Uterus (tissue), 4 donors: ENCODE data around the gene AHCYL1. TPM values are rescaled to one million over a fixed set of nuclear protein-coding genes. Genes with fewer than 3 reads are reported as not detected.
A peak's percentile ranks its signal among the peaks of the same experiment; 100 is the strongest.

Experiments used
- DNase-seq, 2 donors: peaks; one replicate each; pipeline ENCODE4 v3.0.0-alpha.2; 2019 to 2020
- H3K27ac ChIP-seq, 2 donors: fragments of 200-600 bp; sonication (generic); 1 replicate in 1 of 2; 2 replicates in 1 of 2; pipeline ENCODE4 v1.5.1; 2016 to 2018
- H3K27me3 ChIP-seq, 2 donors: fragments of 200-600 bp; sonication (generic); one replicate each; pipeline ENCODE4 v1.5.1; 2018 to 2019; ENCODE audit warnings: control low read depth in 1 of 2
- H3K36me3 ChIP-seq, 2 donors: fragments of 200-600 bp; sonication (generic); one replicate each; pipeline ENCODE4 v1.5.1; 2019; ENCODE audit warnings: control low read depth in 1 of 2
- H3K4me1 ChIP-seq, 2 donors: fragments of 200-600 bp; sonication (generic); one replicate each; pipeline ENCODE4 v1.5.1; 2018 to 2019; ENCODE audit warnings: control low read depth in 1 of 2
- H3K4me3 ChIP-seq, 2 donors: fragments of 200-600 bp; sonication (generic); 1 replicate in 1 of 2; 2 replicates in 1 of 2; pipeline ENCODE4 v1.5.1; 2018 to 2019; ENCODE audit warnings: mild to moderate bottlenecking in 1 of 2
- H3K9me3 ChIP-seq, 2 donors: fragments of 200-600 bp; sonication (generic); one replicate each; pipeline ENCODE4 v1.5.1; 2019; ENCODE audit warnings: control low read depth in 1 of 2
- POLR2A ChIP-seq, 2 donors: fragments of 450-650 bp; IDR thresholded peaks; one replicate each; pipeline ENCODE4 v1.6.1; 2016; ENCODE audit warnings: antibody characterized with exemption in 2 of 2, mild to moderate bottlenecking in 1 of 2, moderate library complexity in 1 of 2
- intact Hi-C: fragments of 100-400 bp; cut with DNase I; formaldehyde crosslinking; loops from one replicate; pipeline ENCODE4 v1.15.1; 2023; ENCODE audit warnings: low total_unique reads
- total RNA-seq, 4 donors: library from RNA; depleted of rRNA in 3 of 4; stranded (reverse); fragments of >200 nt in 3 of 4; gene quantifications; one replicate each; pipeline versions ENCODE4 v1.1.0 to v1.2.4, GENCODE V29; 2014 to 2023
- TF ChIP-seq, protein P1 (sequence below), 4 experiments: fragments of 200-600 bp in 2 of 4; fragments of 450-650 bp in 2 of 4; sonication (generic) in 2 of 4; IDR thresholded peaks; one replicate each; pipeline ENCODE4 v1.5.1; 2016 to 2019; ENCODE audit warnings: antibody characterized with exemption in 4 of 4, mild to moderate bottlenecking in 2 of 4, moderate library complexity in 1 of 4
- donor health status: DM: yes; HTN: yes; CAD: no.

AHCYL1 gene
- total RNA-seq, 4 donors from 2014 or later: 51.2 to 183 (median 70.2) TPM

DNA sequence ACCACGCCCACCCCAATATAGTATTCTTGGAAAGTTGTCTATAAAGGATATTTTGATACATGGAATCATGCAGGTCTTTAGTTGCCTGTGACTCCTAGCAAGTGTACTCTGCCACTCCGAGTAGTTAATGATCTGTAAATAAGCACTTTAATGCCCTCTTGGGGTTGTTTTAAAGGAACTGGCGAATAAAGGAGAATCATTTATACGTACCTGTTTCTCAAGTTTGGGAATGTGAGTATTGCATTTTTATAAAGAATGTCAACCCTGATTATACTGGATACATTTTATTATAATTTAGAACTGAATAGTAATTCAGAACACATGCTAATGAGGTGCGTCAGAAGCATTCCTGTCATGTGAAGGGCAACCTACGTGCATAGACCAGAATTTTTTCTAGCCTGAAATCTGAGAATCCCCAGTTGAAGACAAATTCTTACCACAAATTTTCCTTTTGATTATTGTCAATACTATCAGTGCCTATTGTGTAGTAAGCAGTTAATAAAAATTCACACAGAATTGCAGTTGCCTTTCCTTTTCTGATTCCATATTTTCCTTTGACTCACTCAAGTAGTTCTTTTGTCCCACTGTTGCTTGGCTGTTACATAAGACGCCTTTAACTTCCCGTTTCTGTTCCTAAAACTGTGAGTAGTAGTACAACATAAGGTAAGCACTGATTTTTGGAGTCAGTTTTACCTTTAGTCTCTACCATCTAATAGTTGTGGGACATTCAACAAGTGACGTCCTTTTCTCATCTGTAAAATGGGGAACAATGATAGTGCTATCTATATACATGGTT, 5.1 kb downstream of the AHCYL1 start:
- DNase-seq: no peak
- Histone ChIP-seq H3K36me3 (no peaks in the 10 kb centered on the region), H3K4me3 (no peak overlapping the region), H3K27ac (no peak overlapping the region), H3K9me3 (no peaks in the 10 kb centered on the region), H3K27me3 (no peaks in the 10 kb centered on the region), H3K4me1 (no peaks in the 10 kb centered on the region)
- intact Hi-C loops: loop anchor here (10.0 kb wide), 1 partner anchor 335 kb away; the partner anchor contains the start of gene GSTM4
- TF ChIP-seq POLR2A (IDR thresholded peaks at IDR 0.05): no peak
- TF ChIP-seq, protein P1, sequence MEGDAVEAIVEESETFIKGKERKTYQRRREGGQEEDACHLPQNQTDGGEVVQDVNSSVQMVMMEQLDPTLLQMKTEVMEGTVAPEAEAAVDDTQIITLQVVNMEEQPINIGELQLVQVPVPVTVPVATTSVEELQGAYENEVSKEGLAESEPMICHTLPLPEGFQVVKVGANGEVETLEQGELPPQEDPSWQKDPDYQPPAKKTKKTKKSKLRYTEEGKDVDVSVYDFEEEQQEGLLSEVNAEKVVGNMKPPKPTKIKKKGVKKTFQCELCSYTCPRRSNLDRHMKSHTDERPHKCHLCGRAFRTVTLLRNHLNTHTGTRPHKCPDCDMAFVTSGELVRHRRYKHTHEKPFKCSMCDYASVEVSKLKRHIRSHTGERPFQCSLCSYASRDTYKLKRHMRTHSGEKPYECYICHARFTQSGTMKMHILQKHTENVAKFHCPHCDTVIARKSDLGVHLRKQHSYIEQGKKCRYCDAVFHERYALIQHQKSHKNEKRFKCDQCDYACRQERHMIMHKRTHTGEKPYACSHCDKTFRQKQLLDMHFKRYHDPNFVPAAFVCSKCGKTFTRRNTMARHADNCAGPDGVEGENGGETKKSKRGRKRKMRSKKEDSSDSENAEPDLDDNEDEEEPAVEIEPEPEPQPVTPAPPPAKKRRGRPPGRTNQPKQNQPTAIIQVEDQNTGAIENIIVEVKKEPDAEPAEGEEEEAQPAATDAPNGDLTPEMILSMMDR (IDR thresholded peaks at IDR 0.05): no peak

DNA sequence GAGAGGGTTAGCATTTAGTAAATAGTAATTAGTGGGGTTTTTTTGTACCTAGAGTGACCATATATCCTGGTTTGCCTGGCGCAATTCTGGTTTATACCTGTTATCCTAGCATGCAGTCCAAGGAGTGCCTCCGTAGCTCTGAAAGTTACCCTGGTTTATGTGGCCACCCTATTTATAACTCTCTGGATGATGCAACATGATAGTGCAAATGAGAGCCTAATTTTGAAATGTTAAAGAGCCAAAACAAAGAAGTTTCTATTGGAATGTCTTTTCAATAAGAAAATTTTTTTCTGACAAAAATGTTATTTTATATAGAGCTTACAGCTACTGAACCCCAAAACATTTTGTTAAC, 5.7 kb downstream of the AHCYL1 start:
- H3K9me3 ChIP-seq: no peaks in the 10 kb centered on the region
- DNase-seq: no peak
- H3K4me1 ChIP-seq: peaks cover 0 to 2% of the 10 kb centered on the region in 2 donors
- no peaks in the 10 kb centered on the region for H3K36me3 ChIP-seq
- intact Hi-C loops: no loop called here
- H3K4me3 ChIP-seq: no peak overlapping the region
- no peaks in the 10 kb centered on the region for H3K27me3 ChIP-seq
- no peak overlapping the region for H3K27ac ChIP-seq
- no peak for TF ChIP-seq POLR2A (IDR thresholded peaks at IDR 0.05)
- TF ChIP-seq, protein P1 (IDR thresholded peaks at IDR 0.05): no peak

DNA sequence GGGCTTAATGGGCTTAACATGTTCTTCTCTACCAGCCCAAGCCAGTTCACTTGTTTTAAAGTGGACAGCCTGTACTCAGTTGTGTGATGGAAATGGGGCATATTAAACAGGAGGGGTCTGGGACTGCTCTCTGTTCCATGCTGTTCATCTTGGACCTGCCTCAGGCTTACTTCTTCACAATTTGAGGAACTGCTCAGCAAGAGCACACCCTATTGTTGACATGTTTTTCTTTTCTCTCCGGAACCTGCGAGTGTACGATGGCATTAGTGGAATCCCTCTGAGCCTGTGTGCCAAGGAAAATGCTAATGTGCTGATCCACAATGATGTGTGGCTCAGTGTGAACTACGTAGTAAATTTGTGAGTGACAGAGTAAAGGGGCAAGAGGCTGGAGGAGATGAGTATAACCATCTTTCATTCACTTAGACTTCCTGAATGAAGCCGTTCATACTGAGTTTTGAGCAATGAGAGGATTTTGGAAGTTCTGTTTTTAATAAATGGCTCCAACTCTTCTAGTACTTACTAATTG, 6.9 kb downstream of the AHCYL1 start:
- peaks cover 0 to 5% of the 10 kb centered on the region in 2 donors for H3K4me1 ChIP-seq
- TF ChIP-seq, protein P1 (IDR thresholded peaks at IDR 0.05): no peak
- no peak for TF ChIP-seq POLR2A (IDR thresholded peaks at IDR 0.05)
- intact Hi-C loops: no loop called here

DNA sequence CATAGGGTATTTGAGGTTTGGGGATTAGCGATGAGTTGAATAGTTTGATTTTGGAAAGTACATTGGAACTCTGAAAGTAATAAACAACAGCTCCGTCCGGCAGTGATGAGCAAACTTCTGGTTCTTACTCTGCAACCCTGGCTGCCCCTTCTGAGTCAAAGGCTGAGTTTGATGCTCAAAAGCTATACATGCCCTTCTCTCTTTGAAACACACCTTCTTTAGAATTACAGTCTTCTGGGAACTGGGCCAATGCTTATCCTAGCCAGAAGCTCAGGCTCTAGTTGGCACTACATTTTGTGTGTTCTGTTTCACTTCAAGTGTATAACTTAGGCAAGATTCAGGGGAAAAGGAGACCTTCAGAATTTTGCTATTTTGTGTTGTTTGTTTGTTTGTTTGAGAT, 9.3 kb downstream of the AHCYL1 start:
- DNase-seq: no peak
- TF ChIP-seq, protein P1 (IDR thresholded peaks at IDR 0.05): no peak
- no peak for TF ChIP-seq POLR2A (IDR thresholded peaks at IDR 0.05)
- intact Hi-C loops: no loop called here
- Histone ChIP-seq H3K9me3 (no peaks in the 10 kb centered on the region), H3K27me3 (no peaks in the 10 kb centered on the region), H3K27ac (peak overlapping the region; percentile 35 to 53), H3K36me3 (no peaks in the 10 kb centered on the region), H3K4me3 (no peak overlapping the region), H3K4me1 (peaks cover 0 to 5% of the 10 kb centered on the region in 2 donors)

More for the DNA sequence above, 6.9 kb downstream of the AHCYL1 start:
- no peaks in the 10 kb centered on the region for H3K36me3 ChIP-seq
- no peaks in the 10 kb centered on the region for H3K9me3 ChIP-seq
- no peak overlapping the region for H3K27ac ChIP-seq
- H3K4me3 ChIP-seq: no peak overlapping the region
- no peaks in the 10 kb centered on the region for H3K27me3 ChIP-seq
- no peak for DNase-seq

DNA sequence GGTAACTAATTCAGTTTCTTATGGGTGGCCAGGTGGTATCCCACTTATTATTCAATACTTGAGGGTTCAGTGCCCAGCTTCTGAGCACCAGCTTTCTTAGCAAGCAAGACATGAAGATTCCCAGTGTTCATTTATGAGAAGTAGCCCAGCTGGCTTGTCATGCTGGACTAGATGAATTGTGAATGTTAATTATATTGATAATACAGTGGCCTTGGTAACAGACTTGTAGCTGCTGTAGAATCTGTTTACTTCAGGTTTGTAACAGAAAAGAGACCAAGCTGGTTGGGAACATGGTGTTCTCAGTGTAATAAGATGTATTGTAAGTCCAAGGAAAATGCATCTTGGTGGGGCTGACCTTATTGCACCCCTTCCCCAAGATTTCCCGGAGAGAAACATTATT, 10.1 kb downstream of the AHCYL1 start:
- no peak for TF ChIP-seq POLR2A (IDR thresholded peaks at IDR 0.05)
- TF ChIP-seq, protein P1 (IDR thresholded peaks at IDR 0.05): no peak
- DNase-seq: no peak
- Histone ChIP-seq H3K4me1 (peaks cover 0 to 5% of the 10 kb centered on the region in 2 donors), H3K27ac (peak overlapping the region; percentile 35 to 53), H3K9me3 (no peaks in the 10 kb centered on the region), H3K4me3 (no peak overlapping the region), H3K27me3 (no peaks in the 10 kb centered on the region), H3K36me3 (no peaks in the 10 kb centered on the region)
- intact Hi-C loops: no loop called here
